H9 (cell line): ENCODE results near the gene ADAMTS17. TPM values are rescaled to one million over a fixed set of nuclear protein-coding genes. Genes with fewer than 3 reads are reported as not detected.

ENCODE experiments used
- DNase-seq: peaks from one replicate; pipeline ENCODE4 v3.0.0-alpha.2; 2017
- H2AFZ ChIP-seq: one replicate; pipeline ENCODE4 v1.6.1; 2013; ENCODE audit warnings: mild to moderate bottlenecking, low read length, control low read depth, moderate library complexity
- H2AK5ac ChIP-seq: 2 replicates; pipeline ENCODE4 v1.6.1; 2013; ENCODE audit warnings: low read length, control low read depth, mixed read lengths; ENCODE audit not compliant: insufficient read length
- H2BK120ac ChIP-seq: one replicate; pipeline ENCODE4 v1.6.1; 2013; ENCODE audit warnings: low read depth, mild to moderate bottlenecking, low read length, control low read depth, inconsistent platforms; ENCODE audit not compliant: poor library complexity, severe bottlenecking
- H2BK12ac ChIP-seq: 2 replicates; pipeline ENCODE4 v1.6.1; 2013; ENCODE audit warnings: low read length, control low read depth, mixed read lengths, low read depth; ENCODE audit not compliant: insufficient read length
- H2BK15ac ChIP-seq: 2 replicates; pipeline ENCODE4 v1.6.1; 2013; ENCODE audit warnings: low read depth, low read length, control low read depth
- H2BK20ac ChIP-seq: one replicate; pipeline ENCODE4 v1.6.1; 2013; ENCODE audit warnings: low read depth, mild to moderate bottlenecking, low read length, control low read depth, inconsistent platforms; ENCODE audit not compliant: poor library complexity, severe bottlenecking
- H2BK5ac ChIP-seq: 2 replicates; pipeline ENCODE4 v1.6.1; 2013; ENCODE audit warnings: low read length, control low read depth, mixed read lengths; ENCODE audit not compliant: insufficient read length
- H3K14ac ChIP-seq: 2 replicates; pipeline ENCODE4 v1.6.1; 2013; ENCODE audit warnings: low read length, control low read depth; ENCODE audit not compliant: insufficient read depth
- H3K18ac ChIP-seq: 2 replicates; pipeline ENCODE4 v1.6.1; 2013; ENCODE audit warnings: low read depth, mild to moderate bottlenecking, mixed read lengths, low read length, control low read depth; ENCODE audit not compliant: insufficient read length
- H3K23ac ChIP-seq: 2 replicates; pipeline ENCODE4 v1.6.1; 2013; ENCODE audit warnings: low read length, control low read depth, mixed read lengths, low read depth; ENCODE audit not compliant: insufficient read length
- H3K23me2 ChIP-seq: 2 replicates; pipeline ENCODE4 v1.6.1; 2013; ENCODE audit warnings: low read depth, mild to moderate bottlenecking, mixed read lengths, low read length, control low read depth; ENCODE audit not compliant: insufficient read length, poor library complexity, severe bottlenecking
- H3K27ac ChIP-seq: 2 replicates; pipeline ENCODE4 v1.5.1; 2013; ENCODE audit warnings: low read length, control low read depth, mixed read lengths, low read depth; ENCODE audit not compliant: insufficient read length
- H3K27me3 ChIP-seq: 2 replicates; pipeline ENCODE4 v1.6.1; 2013; ENCODE audit warnings: low read length, control low read depth, inconsistent platforms; ENCODE audit not compliant: insufficient read depth
- H3K4ac ChIP-seq: 2 replicates; pipeline ENCODE4 v1.6.1; 2013; ENCODE audit warnings: low read depth, mild to moderate bottlenecking, control low read depth, inconsistent platforms, low read length, moderate library complexity
- H3K4me1 ChIP-seq: 2 replicates; pipeline ENCODE4 v1.6.1; 2013; ENCODE audit warnings: low read length, control low read depth, inconsistent platforms; ENCODE audit not compliant: insufficient read depth
- H3K4me2 ChIP-seq: 2 replicates; pipeline ENCODE4 v1.6.1; 2013; ENCODE audit warnings: low read length, control low read depth, mixed read lengths; ENCODE audit not compliant: insufficient read length, insufficient read depth
- H3K56ac ChIP-seq: 2 replicates; pipeline ENCODE4 v1.6.1; 2013; ENCODE audit warnings: low read depth, mild to moderate bottlenecking, mixed read lengths, low read length, control low read depth; ENCODE audit not compliant: insufficient read length
- H3K79me1 ChIP-seq: 2 replicates; pipeline ENCODE4 v1.6.1; 2013; ENCODE audit warnings: low read depth, mild to moderate bottlenecking, moderate library complexity, low read length, control low read depth, inconsistent platforms; ENCODE audit not compliant: insufficient read depth, poor library complexity, severe bottlenecking
- H3K79me2 ChIP-seq: 2 replicates; pipeline ENCODE4 v1.6.1; 2013; ENCODE audit warnings: low read length, control low read depth, inconsistent platforms; ENCODE audit not compliant: insufficient read depth
- H3K9ac ChIP-seq: 2 replicates; pipeline ENCODE4 v1.6.1; 2013; ENCODE audit warnings: low read length, control low read depth, mixed read lengths; ENCODE audit not compliant: insufficient read length; ENCODE audit errors: extremely low read depth
- H3K9me3 ChIP-seq: one replicate; pipeline ENCODE4 v1.6.1; 2013; ENCODE audit warnings: low read depth, low read length, inconsistent platforms; ENCODE audit not compliant: control insufficient read depth
- H3T11ph ChIP-seq: one replicate; pipeline ENCODE4 v1.6.1; 2013; ENCODE audit warnings: mild to moderate bottlenecking, low read length, control low read depth, inconsistent platforms
- H4K20me1 ChIP-seq: one replicate; pipeline ENCODE4 v1.6.1; 2013; ENCODE audit not compliant: control insufficient read depth, insufficient read length, insufficient read depth
- H4K5ac ChIP-seq: 2 replicates; pipeline ENCODE4 v1.6.1; 2013; ENCODE audit warnings: low read depth, mild to moderate bottlenecking, mixed read lengths, low read length, control low read depth; ENCODE audit not compliant: insufficient read length
- H4K8ac ChIP-seq: replicated peaks from 2 replicates; pipeline ENCODE4 v1.6.1; 2013; ENCODE audit warnings: low read length, control low read depth, mixed read lengths, low read depth; ENCODE audit not compliant: insufficient read length
- H4K91ac ChIP-seq: 2 replicates; pipeline ENCODE4 v1.6.1; 2013; ENCODE audit warnings: low read depth, mild to moderate bottlenecking, moderate library complexity, mixed read lengths, low read length, control low read depth; ENCODE audit not compliant: insufficient read length
- H3K27ac Mint-ChIP-seq, 3 experiments: 2 replicates in 2 of 3; 3 replicates in 1 of 3; pipeline ENCODE4 v1.8.0; 2020 to 2021; ENCODE audit warnings: mixed read lengths in 3 of 3, mild to moderate bottlenecking in 1 of 3, moderate library complexity in 1 of 3
- H3K27me3 Mint-ChIP-seq: 2 replicates; pipeline ENCODE4 v1.8.0; 2021; ENCODE audit warnings: low read depth, mild to moderate bottlenecking, moderate library complexity, mixed read lengths
- H3K36me3 Mint-ChIP-seq, 3 experiments: 2 replicates in 2 of 3; 3 replicates in 1 of 3; pipeline ENCODE4 v1.8.0; 2020 to 2021; ENCODE audit warnings: low read depth in 3 of 3, mixed read lengths in 3 of 3; ENCODE audit not compliant: insufficient read depth in 1 of 3
- H3K4me1 Mint-ChIP-seq, 2 experiments: 2 replicates each; pipeline ENCODE4 v1.8.0; 2020; ENCODE audit warnings: mixed read lengths in 2 of 2
- H3K4me3 Mint-ChIP-seq, 2 experiments: 2 replicates in 1 of 2; 3 replicates in 1 of 2; pipeline ENCODE4 v1.8.0; 2020 to 2021; ENCODE audit warnings: mild to moderate bottlenecking in 2 of 2, mixed read lengths in 2 of 2, moderate library complexity in 1 of 2
- H3K9me3 Mint-ChIP-seq, 2 experiments: 2 replicates in 1 of 2; 3 replicates in 1 of 2; pipeline ENCODE4 v1.8.0; 2020; ENCODE audit warnings: mild to moderate bottlenecking in 2 of 2, mixed read lengths in 2 of 2, moderate library complexity in 1 of 2
- CTCF ChIP-seq: fragments of 200-600 bp; sonication (generic); conservative IDR thresholded peaks from 3 replicates; pipeline ENCODE4 v1.8.0; 2021; ENCODE audit warnings: antibody characterized with exemption, mild to moderate bottlenecking
- WGBS: extraction: QIAGEN DNeasy Blood & Tissue Kit; methylation state at CpG from one replicate; pipeline ENCODE4 v1.1.7; 2013; ENCODE audit warnings: missing lambda C conversion rate, low lambda C conversion rate, mixed read lengths; ENCODE audit not compliant: insufficient read length; ENCODE audit errors: extremely low coverage; 5-methylcytosine and 5-hydroxymethylcytosine counted together
- total RNA-seq: library from RNA; stranded (reverse); gene quantifications from 2 replicates; pipeline ENCODE4 v1.2.1, GENCODE V29; 2021

ADAMTS17 gene
- total RNA-seq, 1 experiment from 2014 or later, result 2.9 TPM

- no peak overlapping the region for H3K56ac ChIP-seq
- H2BK20ac ChIP-seq, result no peak overlapping the region
- no peaks in the 10 kb centered on the region for H3K36me3 Mint-ChIP-seq
- H3K27ac ChIP-seq, result no peak overlapping the region
- no peak overlapping the region for H4K8ac ChIP-seq
- no peak overlapping the region for H3K14ac ChIP-seq
- H3K9me3 ChIP-seq, result no peaks in the 10 kb centered on the region
- no peak overlapping the region for H3T11ph ChIP-seq
- no peak overlapping the region for H2BK15ac ChIP-seq
- H4K20me1 ChIP-seq, result no peaks in the 10 kb centered on the region
- no peak overlapping the region for H3K18ac ChIP-seq
- H3K4me1 Mint-ChIP-seq, result peaks cover 15 to 16% of the 10 kb centered on the region in 2 experiments
- no peak overlapping the region for H3K27ac Mint-ChIP-seq
- H3K9me3 Mint-ChIP-seq, result no peaks in the 10 kb centered on the region
- H3K27me3 ChIP-seq, result peaks cover 3% of the 10 kb centered on the region; the same call in 1 of the 2 replicates
- no peaks in the 10 kb centered on the region for H3K4me1 ChIP-seq
- no peak overlapping the region for H3K9ac ChIP-seq
- no peak overlapping the region for H3K23ac ChIP-seq
- no peak overlapping the region for H2AK5ac ChIP-seq
- H3K4me3 Mint-ChIP-seq, result no peak overlapping the region
- DNase-seq, result no peak
- TF ChIP-seq CTCF, result no peak
- H2BK120ac ChIP-seq, result no peak overlapping the region
- H3K79me1 ChIP-seq, result no peaks in the 10 kb centered on the region
- no peaks in the 10 kb centered on the region for H3K23me2 ChIP-seq
- WGBS, result no CpG with 5 or more reads among the region's 2 CpGs
- H4K91ac ChIP-seq, result no peak overlapping the region
- no peak overlapping the region for H2BK12ac ChIP-seq
- no peak overlapping the region for H4K5ac ChIP-seq
- no peak overlapping the region for H2BK5ac ChIP-seq
- H3K4me2 ChIP-seq, result no peak overlapping the region
- no peaks in the 10 kb centered on the region for H3K79me2 ChIP-seq
- H3K27me3 Mint-ChIP-seq, result peaks cover 63% of the 10 kb centered on the region
- H2AFZ ChIP-seq, result no peak overlapping the region
- H3K4ac ChIP-seq, result no peak overlapping the region
These were observed 5.2 kb upstream of the ADAMTS17 start for GRCh38 chr15:100346866-100347512.
